Neural progenitor cell (in vitro differentiated cells): ENCODE results near the gene FLG2.

Source experiments
- CTCF ChIP-seq: fragments of 200-600 bp; sonication (generic); IDR thresholded peaks from 2 replicates; pipeline ENCODE4 v1.5.1; 2017; ENCODE audit warnings: antibody characterized with exemption, mild to moderate bottlenecking
- EZH2 ChIP-seq: fragments of 200-600 bp; sonication (generic); IDR thresholded peaks from 2 replicates; pipeline ENCODE4 v1.6.1; 2017; ENCODE audit warnings: antibody characterized with exemption, mild to moderate bottlenecking, moderate library complexity
- EZH2phosphoT487 ChIP-seq: fragments of 200-600 bp; sonication (generic); IDR thresholded peaks from 2 replicates; pipeline ENCODE4 v1.6.1; 2017; ENCODE audit warnings: antibody characterized with exemption

DNA sequence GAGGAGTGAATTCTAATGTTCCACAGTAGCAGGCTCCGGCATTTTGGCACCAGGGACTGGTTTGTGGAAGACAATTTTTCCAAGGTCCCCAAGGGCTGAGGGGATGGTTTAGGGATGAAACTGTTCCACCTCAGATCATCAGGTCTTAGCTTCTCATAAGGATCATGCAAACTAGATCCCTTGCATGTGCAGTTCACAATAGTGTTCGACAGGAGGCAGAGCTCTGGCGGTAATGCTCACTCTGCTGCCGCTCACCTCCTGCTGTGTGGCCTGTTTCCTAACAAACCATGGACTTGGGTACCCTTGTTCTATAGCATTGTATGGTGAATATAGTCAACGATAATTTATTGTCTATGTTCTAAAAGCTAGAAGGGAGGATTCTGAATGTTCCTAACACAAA is 37.7 kb upstream of the FLG2 start:
- TF ChIP-seq CTCF, result no peak
- TF ChIP-seq EZH2, result no peak
- TF ChIP-seq EZH2phosphoT487, result no peak
